B cell (primary cell): ENCODE results near the gene KIF22. TPM values are rescaled to one million over a fixed set of nuclear protein-coding genes. Genes with fewer than 3 reads are reported as not detected.
"Not testable (repeated sequence)": the region's sequence is repeated elsewhere in the genome, so short reads cannot be mapped to it uniquely, and the experiment has no call there.

Experiments used
- ATAC-seq: fragments of 200-7000 bp; cut with Tn5 transposase; one replicate; pipeline ENCODE4 v1.10.0; 2021; ENCODE audit warnings: low read depth, mild to moderate bottlenecking, moderate number of reproducible peaks, moderate library complexity
- CTCF ChIA-PET: fragments of 350-600 bp; sonication (Branson Sonifier 250); formaldehyde crosslinking; loops from one replicate; lab custom pipeline; 2021; ENCODE audit warnings: antibody characterized with exemption, inconsistent platforms; lab: Charles Lee
- POLR2A ChIA-PET: fragments of 350-600 bp; sonication (Branson Sonifier 250); formaldehyde crosslinking; loops from one replicate; lab custom pipeline; 2021; ENCODE audit warnings: antibody characterized with exemption; lab: Charles Lee
- DNase-seq: peaks from one replicate; pipeline ENCODE4 v3.0.0; 2013
- H2AFZ ChIP-seq: 2 replicates; pipeline ENCODE4 v1.6.1; 2012; ENCODE audit warnings: mild to moderate bottlenecking, low read depth, low read length; ENCODE audit not compliant: insufficient read depth, poor library complexity, severe bottlenecking
- H3K27ac ChIP-seq, 2 donors: 1 replicate in 1 of 2; 2 replicates in 1 of 2; pipeline ENCODE4 v1.5.1; 2012 to 2013; ENCODE audit warnings: low read length in 2 of 2, mild to moderate bottlenecking in 2 of 2, moderate library complexity in 1 of 2
- H3K27me3 ChIP-seq, 4 experiments: fragments of 200-600 bp in 1 of 4; sonication (generic) in 1 of 4; replicated peaks in 1 of 4; 1 replicate in 2 of 4; 2 replicates in 2 of 4; pipeline versions ENCODE4 v1.6.1 to v1.7.0; 2013 to 2016; ENCODE audit warnings: low read length in 3 of 4, mild to moderate bottlenecking in 2 of 4, mixed read lengths in 1 of 4, moderate library complexity in 1 of 4; ENCODE audit not compliant: insufficient read depth in 4 of 4, control insufficient read depth in 3 of 4; ENCODE audit errors: control extremely low read depth in 1 of 4
- H3K36me3 ChIP-seq, 2 experiments: replicated peaks in 1 of 2; 1 replicate in 1 of 2; 2 replicates in 1 of 2; pipeline versions ENCODE4 v1.6.1 to v1.7.1; 2013; ENCODE audit warnings: low read length in 1 of 2; ENCODE audit not compliant: insufficient read depth in 2 of 2, control insufficient read depth in 1 of 2; ENCODE audit errors: control extremely low read depth in 1 of 2, extremely low read depth in 1 of 2
- H3K4me1 ChIP-seq, 2 donors: fragments of 200-600 bp in 1 of 2; sonication (generic) in 1 of 2; 1 replicate in 1 of 2; 2 replicates in 1 of 2; pipeline versions ENCODE4 v1.5.1 to v1.6.1; 2013 to 2017; ENCODE audit warnings: low read length in 2 of 2; ENCODE audit not compliant: control insufficient read depth in 2 of 2, insufficient read depth in 2 of 2
- H3K4me2 ChIP-seq: replicated peaks from 2 replicates; pipeline ENCODE3; 2012; ENCODE audit warnings: mild to moderate bottlenecking, low read depth, low read length; ENCODE audit not compliant: poor library complexity, severe bottlenecking
- H3K4me3 ChIP-seq, 5 experiments: fragments of 200-600 bp in 1 of 5; sonication (generic) in 1 of 5; 1 replicate in 3 of 5; 2 replicates in 2 of 5; pipeline versions ENCODE4 v1.5.1 to v1.7.0; 2011 to 2016; ENCODE audit warnings: low read length in 4 of 5, mild to moderate bottlenecking in 4 of 5, low read depth in 2 of 5, control low read depth in 1 of 5, moderate library complexity in 1 of 5; ENCODE audit not compliant: insufficient read depth in 1 of 5; ENCODE audit errors: control extremely low read depth in 1 of 5, extremely low read depth in 1 of 5
- H3K79me2 ChIP-seq: fragments of 200-600 bp; sonication (generic); one replicate; pipeline ENCODE4 v1.6.0; 2016; ENCODE audit warnings: low read length; ENCODE audit not compliant: control insufficient read depth, insufficient read depth
- H3K9ac ChIP-seq: fragments of 200-600 bp; sonication (generic); 2 replicates; pipeline ENCODE4 v1.6.1; 2017; ENCODE audit warnings: mild to moderate bottlenecking, low read length, moderate library complexity
- H3K9me3 ChIP-seq, 3 donors: one replicate each; pipeline versions ENCODE4 v1.6.1 to v1.7.1; 2013; ENCODE audit warnings: low read length in 2 of 3; ENCODE audit not compliant: control insufficient read depth in 2 of 3, insufficient read depth in 1 of 3; ENCODE audit errors: control extremely low read depth in 1 of 3
- H4K20me1 ChIP-seq: 2 replicates; pipeline ENCODE4 v1.6.0; 2012; ENCODE audit warnings: mild to moderate bottlenecking, low read length; ENCODE audit not compliant: insufficient read depth, control insufficient read depth, poor library complexity, severe bottlenecking
- H3K27ac Mint-ChIP-seq: one replicate; pipeline ENCODE4 v1.8.0; 2021; ENCODE audit warnings: mixed read lengths
- H3K27me3 Mint-ChIP-seq: one replicate; pipeline ENCODE4 v1.8.0; 2021; ENCODE audit warnings: mixed read lengths
- H3K4me1 Mint-ChIP-seq: one replicate; pipeline ENCODE4 v1.8.0; 2021; ENCODE audit warnings: mixed read lengths
- H3K4me3 Mint-ChIP-seq: one replicate; pipeline ENCODE4 v1.8.0; 2021; ENCODE audit warnings: mixed read lengths
- H3K9me3 Mint-ChIP-seq: one replicate; pipeline ENCODE4 v1.8.0; 2022; ENCODE audit warnings: mixed read lengths; ENCODE audit not compliant: insufficient read depth
- EZH2 ChIP-seq: IDR thresholded peaks from 2 replicates; pipeline ENCODE4 v1.6.1; 2012; ENCODE audit warnings: borderline replicate concordance, low read depth, mild to moderate bottlenecking, moderate library complexity, low read length; ENCODE audit not compliant: insufficient read depth, poor library complexity, severe bottlenecking
- WGBS: methylation state at CpG from one replicate; pipeline ENCODE4 v1.1.5; 2013; ENCODE audit warnings: missing lambda C conversion rate; ENCODE audit not compliant: insufficient coverage; 5-methylcytosine and 5-hydroxymethylcytosine counted together
- intact Hi-C: fragments of 100-400 bp; cut with micrococcal nuclease; formaldehyde crosslinking; loops from one replicate; pipeline ENCODE4 v1.10.0; 2022
- polyA plus RNA-seq: library from polyadenylated mRNA; depleted of rRNA; stranded (reverse); fragments of >200 nt; gene quantifications from 2 replicates; pipeline ENCODE4 v1.2.3, GENCODE V29; 2012
- total RNA-seq, 2 donors: library from RNA; stranded (reverse); fragments of 120-200 nt in 1 of 2; gene quantifications; 1 replicate in 1 of 2; 2 replicates in 1 of 2; pipeline versions ENCODE4 v1.2.3 to v1.2.4, GENCODE V29; 2013 to 2022
- TF ChIP-seq, protein P1 (sequence below): fragments of 200-600 bp; IDR thresholded peaks from one replicate; pipeline ENCODE4 v1.8.0; 2022; ENCODE audit warnings: antibody characterized with exemption, mild to moderate bottlenecking

The KIF22 gene
- total and polyA plus RNA-seq, 2 donors (not counting 1 experiment from before 2014, with no cell fraction given) = 53.9 to 57.2 TPM

DNA sequence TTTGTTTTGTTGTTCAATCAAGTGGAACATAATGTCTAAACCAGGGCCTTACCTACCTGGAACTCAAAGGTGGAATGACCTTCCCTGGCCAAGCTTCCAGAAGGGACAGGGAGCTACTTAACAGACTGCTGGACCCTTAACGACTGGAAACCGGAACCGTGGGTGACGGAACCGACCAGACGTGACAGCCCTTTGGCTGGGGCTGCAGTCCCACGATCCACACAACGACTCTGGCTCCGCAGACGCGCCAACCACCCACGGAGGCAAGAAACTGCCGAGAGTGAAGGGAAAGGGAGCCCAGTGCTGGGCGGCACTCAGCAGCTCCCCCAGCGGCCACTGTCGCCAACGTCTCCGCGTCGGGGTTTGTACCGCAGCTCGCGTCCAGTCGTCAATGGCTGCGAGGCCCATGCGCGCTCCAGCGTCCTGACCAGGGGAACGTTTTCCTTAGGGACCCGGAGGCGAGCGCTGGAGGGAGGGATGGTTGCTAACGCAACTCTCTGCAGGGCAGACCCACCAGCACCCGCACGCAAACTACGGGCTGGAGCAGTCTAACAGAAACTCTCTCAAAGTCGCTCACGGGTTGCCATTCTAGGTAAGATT lies 5.5 kb upstream of the KIF22 start:
- peak overlapping the region; percentile 42 for H3K9ac ChIP-seq
- ChIA-PET CTCF (interaction anchor here (0.7 to 3.1 kb wide), 29 partner anchors 9 to 247 kb away, joined by 3 to 24 read pairs (median 5); partner anchors contain the start of genes C16orf54 and PAGR1), POLR2A (interaction anchor here (0.6 kb wide), 1 partner anchor 39 kb away, joined by 3 read pairs; the partner anchor contains the start of gene C16orf54)
- H3K4me3 ChIP-seq = peak overlapping the region in 4 of 5 experiments; percentile 4 to 49 (median 25)
- Mint-ChIP-seq H3K27ac (peak overlapping the region; percentile 50), H3K9me3 (no peaks in the 10 kb centered on the region), H3K4me3 (peak overlapping the region; percentile 81), H3K27me3 (no peaks in the 10 kb centered on the region), H3K4me1 (peaks cover 15% of the 10 kb centered on the region)
- DNase-seq (peak; percentile 78), ATAC-seq (peak; percentile 95)
- TF ChIP-seq, protein P1, sequence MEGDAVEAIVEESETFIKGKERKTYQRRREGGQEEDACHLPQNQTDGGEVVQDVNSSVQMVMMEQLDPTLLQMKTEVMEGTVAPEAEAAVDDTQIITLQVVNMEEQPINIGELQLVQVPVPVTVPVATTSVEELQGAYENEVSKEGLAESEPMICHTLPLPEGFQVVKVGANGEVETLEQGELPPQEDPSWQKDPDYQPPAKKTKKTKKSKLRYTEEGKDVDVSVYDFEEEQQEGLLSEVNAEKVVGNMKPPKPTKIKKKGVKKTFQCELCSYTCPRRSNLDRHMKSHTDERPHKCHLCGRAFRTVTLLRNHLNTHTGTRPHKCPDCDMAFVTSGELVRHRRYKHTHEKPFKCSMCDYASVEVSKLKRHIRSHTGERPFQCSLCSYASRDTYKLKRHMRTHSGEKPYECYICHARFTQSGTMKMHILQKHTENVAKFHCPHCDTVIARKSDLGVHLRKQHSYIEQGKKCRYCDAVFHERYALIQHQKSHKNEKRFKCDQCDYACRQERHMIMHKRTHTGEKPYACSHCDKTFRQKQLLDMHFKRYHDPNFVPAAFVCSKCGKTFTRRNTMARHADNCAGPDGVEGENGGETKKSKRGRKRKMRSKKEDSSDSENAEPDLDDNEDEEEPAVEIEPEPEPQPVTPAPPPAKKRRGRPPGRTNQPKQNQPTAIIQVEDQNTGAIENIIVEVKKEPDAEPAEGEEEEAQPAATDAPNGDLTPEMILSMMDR = peak; percentile 81
- TF ChIP-seq EZH2 = no peak
- peaks cover 13 to 23% of the 10 kb centered on the region in 2 donors for H3K4me1 ChIP-seq
- WGBS = 22% methylated on average over 33 of the region's 38 CpGs
- peak overlapping the region; percentile 67 for H2AFZ ChIP-seq
- intact Hi-C loops = no loop called here
- H3K9me3 ChIP-seq = no peaks in the 10 kb centered on the region
- peak overlapping the region; percentile 76 for H3K4me2 ChIP-seq
- H3K79me2 ChIP-seq = no peaks in the 10 kb centered on the region
- H3K27me3 ChIP-seq = no peaks in the 10 kb centered on the region
- no peaks in the 10 kb centered on the region for H3K36me3 ChIP-seq
- no peak overlapping the region for H3K27ac ChIP-seq
- no peaks in the 10 kb centered on the region for H4K20me1 ChIP-seq

DNA sequence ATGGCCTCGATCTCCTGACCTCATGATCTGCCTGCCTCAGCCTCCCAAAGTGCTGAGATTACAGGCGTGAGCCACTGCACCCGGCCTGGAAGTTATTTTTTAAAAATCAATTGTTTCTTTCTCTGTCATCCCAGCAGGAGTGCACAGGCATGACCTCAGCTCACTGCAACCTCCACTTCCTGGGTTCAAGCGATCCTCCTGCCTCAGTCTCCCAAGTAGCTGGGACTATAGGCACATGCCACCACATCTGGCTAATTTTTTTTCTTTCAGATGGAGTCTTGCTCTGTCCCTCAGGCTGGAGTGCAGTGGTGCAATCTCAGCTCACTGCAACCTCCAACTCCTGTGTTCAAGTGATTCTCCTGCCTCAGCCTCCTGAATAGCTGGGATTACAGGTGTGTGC lies 3.4 kb upstream of the KIF22 start:
- H3K4me3 Mint-ChIP-seq, DNase-seq, intact Hi-C loops, H2AFZ ChIP-seq, H3K27me3 ChIP-seq, ATAC-seq, H3K4me2 ChIP-seq, H3K27me3 Mint-ChIP-seq, H3K27ac ChIP-seq, H4K20me1 ChIP-seq, H3K27ac Mint-ChIP-seq, H3K4me3 ChIP-seq, H3K36me3 ChIP-seq, H3K9me3 ChIP-seq, H3K9ac ChIP-seq, H3K9me3 Mint-ChIP-seq: not testable (repeated sequence)
- H3K4me1 Mint-ChIP-seq = peaks cover 34% of the 10 kb centered on the region
- CTCF ChIA-PET = interaction anchor here (0.9 to 3.1 kb wide), 5 partner anchors 29 to 87 kb away, joined by 3 to 20 read pairs (median 3); partner anchors contain the start of gene PAGR1
- POLR2A ChIA-PET = interaction anchor here (0.6 kb wide), 1 partner anchor 17 kb away, joined by 4 read pairs; no protein-coding TSS in a partner anchor
- WGBS = 84% methylated on average over 4 of the region's 4 CpGs
- Histone ChIP-seq H3K79me2 (peaks cover 16% of the 10 kb centered on the region), H3K4me1 (peaks cover 25 to 38% of the 10 kb centered on the region in 2 donors)
